COLO668 (cell line): Measurements from ENCODE around the gene PSMB2.
A peak's percentile ranks its signal among the peaks of the same experiment; 100 is the strongest.

Source experiments
- DNase-seq: peaks from one replicate; lab custom pipeline; 2025; ENCODE audit not compliant: unreplicated experiment; lab: John Stamatoyannopoulos, UW

The PSMB2 gene

GRCh38 chr1:35573198-35574124 is 67.9 kb downstream of the PSMB2 start, which contains the start of gene TFAP2E:
Gene TFAP2E (plus strand): TSS chr1:35573314. CDS start chr1:35573578, 264 bp downstream.
- DNase-seq, result peak; percentile 64

- no peak for DNase-seq
Measured at GRCh38 chr1:35572296-35572695, 69.0 kb downstream of the PSMB2 start.

- DNase-seq, result no peak
Measured at GRCh38 chr1:35571263-35571662, 70.1 kb downstream of the PSMB2 start.

GRCh38 chr1:35570589-35571137 is 70.7 kb downstream of the PSMB2 start:
- no peak for DNase-seq

- no peak for DNase-seq
Measured at GRCh38 chr1:35569936-35570335, 71.4 kb downstream of the PSMB2 start.

GRCh38 chr1:35568975-35569395 is 72.3 kb downstream of the PSMB2 start:
- DNase-seq, result peak; percentile 76

- DNase-seq, result no peak
Measured at GRCh38 chr1:35567947-35568558, 73.3 kb downstream of the PSMB2 start.

- DNase-seq, result no peak
Measured at GRCh38 chr1:35565742-35566133, 75.6 kb downstream of the PSMB2 start.

GRCh38 chr1:35564884-35565741 is 76.2 kb downstream of the PSMB2 start:
- no peak for DNase-seq

- peak; percentile 94 for DNase-seq
Measured at GRCh38 chr1:35564037-35564883, 77.1 kb downstream of the PSMB2 start.

- DNase-seq, result no peak
Measured at GRCh38 chr1:35563166-35563565, 78.2 kb downstream of the PSMB2 start.

- no peak for DNase-seq
Measured at GRCh38 chr1:35561972-35562680, 79.2 kb downstream of the PSMB2 start.

GRCh38 chr1:35561297-35561971 is 79.9 kb downstream of the PSMB2 start:
- no peak for DNase-seq

GRCh38 chr1:35560256-35561225 is 80.8 kb downstream of the PSMB2 start:
- no peak for DNase-seq

GRCh38 chr1:35559317-35559944 is 81.9 kb downstream of the PSMB2 start:
- DNase-seq, result no peak

- DNase-seq, result peak; percentile 45
Measured at GRCh38 chr1:35558374-35559316, 82.7 kb downstream of the PSMB2 start.
